Measurements from ENCODE around the gene GAS2L1. TPM values are rescaled to one million over a fixed set of nuclear protein-coding genes. Genes with fewer than 3 reads are reported as not detected.

GAS2L1 gene
- total and polyA plus RNA-seq, 2 of the 4 experiments (the other 2 are of a cell fraction): 1.4 to 15.6 TPM

GRCh38 chr22:29319072-29319471, 12.6 kb downstream of the GAS2L1 start:
- DNase-seq: no peak
- H2BK5ac ChIP-seq (ENCODE audit: low read depth, low read length, poor library complexity, severe bottlenecking): no peak overlapping the region
- ChIA-PET CTCF (no interaction called here), POLR2A (ENCODE audit: unreplicated experiment) (no interaction called here)
- H3K79me1 ChIP-seq (ENCODE audit: low read depth in 1 of 2, low read length in 2 of 2): no peaks in the 10 kb centered on the region
- no CpG with 5 or more reads among the region's 2 CpGs for WGBS, 2 experiments (ENCODE audit: extremely low coverage in 2 of 2, insufficient read length in 1 of 2)
- H3K18ac ChIP-seq (ENCODE audit: low read depth, low read length): no peak overlapping the region
- H2BK15ac ChIP-seq (ENCODE audit: low read depth, low read length): no peak overlapping the region
- no peak overlapping the region for H3K56ac ChIP-seq (ENCODE audit: extremely low read depth, insufficient read depth, low read length)
- no peak overlapping the region for H3K14ac ChIP-seq (replicated peaks; ENCODE audit: low read depth, low read length)
- H3K27me3 ChIP-seq (ENCODE audit: control insufficient read depth, insufficient read depth, low read length): peaks cover 38% of the 10 kb centered on the region
- no peak overlapping the region for H4K5ac ChIP-seq (ENCODE audit: low read depth, low read length)
- H2AK9ac ChIP-seq (replicated peaks; ENCODE audit: low read depth, low read length, poor library complexity): no peak overlapping the region
- no TSS peak for BruUV-seq (replicated peaks)
- in situ Hi-C loops (cut with MboI; ENCODE audit: low sequenced_read_pairs) (no loop called here), intact Hi-C loops (cut with micrococcal nuclease) (no loop called here), dilution Hi-C loops (cut with HindIII; ENCODE audit: low sequenced_read_pairs, unreplicated experiment) (no loop called here)
- no peak overlapping the region for H2BK20ac ChIP-seq (ENCODE audit: low read depth, low read length)
- H3K27ac ChIP-seq (ENCODE audit: insufficient read depth, low read length): no peak overlapping the region
- no peak overlapping the region for H4K91ac ChIP-seq (ENCODE audit: insufficient read depth, low read depth, low read length)
- H4K8ac ChIP-seq (ENCODE audit: low read depth in 2 of 2, low read length in 2 of 2): no peak overlapping the region
- H3K4ac ChIP-seq (ENCODE audit: low read depth, low read length): no peak overlapping the region
- ATAC-seq (ENCODE audit: low read depth): no peak
- 0 out of 2 replicates have a peak, but pooled peaks cover 2% of the 10 kb centered on the region for H4K20me1 ChIP-seq (ENCODE audit: insufficient read depth, low read length)
- H2AK5ac ChIP-seq (ENCODE audit: low read depth, low read length): no peak overlapping the region
- H2AFZ ChIP-seq (replicated peaks; ENCODE audit: low read length, poor library complexity): no peak overlapping the region
- H2BK120ac ChIP-seq (ENCODE audit: low read depth, low read length): no peak overlapping the region
- no peak overlapping the region for H3K9ac ChIP-seq (ENCODE audit: low read depth, low read length)
- no peaks in the 10 kb centered on the region for H3K9me1 ChIP-seq (ENCODE audit: insufficient read depth, low read length)
- no peaks in the 10 kb centered on the region for H3K9me3 ChIP-seq (ENCODE audit: control insufficient read depth, insufficient read depth, low read length)
- H3K36me3 ChIP-seq (ENCODE audit: control insufficient read depth, insufficient read depth, low read length): no peaks in the 10 kb centered on the region
- TF ChIP-seq RCOR1 (IDR thresholded peaks at IDR 0.05; ENCODE audit: insufficient replicate concordance, low read length): no peak
- TF ChIP-seq MAFK (IDR thresholded peaks at IDR 0.05; ENCODE audit: low read depth, low read length): no peak
- no peak for TF ChIP-seq FOS (IDR thresholded peaks at IDR 0.05; ENCODE audit: low read depth, low read length)
- no peak for TF ChIP-seq POLR2A (IDR thresholded peaks at IDR 0.05; ENCODE audit: low read depth, low read length)
- no peak for TF ChIP-seq CEBPB (IDR thresholded peaks at IDR 0.05; ENCODE audit: low read depth, low read length)
- TF ChIP-seq NFE2L2 (IDR thresholded peaks at IDR 0.05; ENCODE audit: low read depth, low read length): no peak
- no peak for TF ChIP-seq USF2 (IDR thresholded peaks at IDR 0.05; ENCODE audit: low read depth, low read length)
- TF ChIP-seq MAZ (IDR thresholded peaks at IDR 0.05; ENCODE audit: borderline replicate concordance, low read depth, low read length): no peak
- TF ChIP-seq ELK1 (IDR thresholded peaks at IDR 0.05; ENCODE audit: borderline replicate concordance, low read depth, low read length): no peak
- TF ChIP-seq CHD1 (IDR thresholded peaks at IDR 0.05; ENCODE audit: low read depth, low read length): no peak
- no peak for TF ChIP-seq SMC3 (IDR thresholded peaks at IDR 0.05; ENCODE audit: low read depth, low read length)
- TF ChIP-seq CTCF (conservative IDR thresholded peaks at IDR 0.05; ENCODE audit: low read depth, low read length): no peak
- no peak for TF ChIP-seq BHLHE40 (IDR thresholded peaks at IDR 0.05; ENCODE audit: low read depth, low read length)
- TF ChIP-seq RFX5 (IDR thresholded peaks at IDR 0.05; ENCODE audit: low read depth, low read length): no peak
- TF ChIP-seq RAD21 (IDR thresholded peaks at IDR 0.05; ENCODE audit: low read length): no peak
- TF ChIP-seq MXI1 (IDR thresholded peaks at IDR 0.05; ENCODE audit: borderline replicate concordance, low read depth, low read length): no peak
- no peak overlapping the region for H3K4me3 ChIP-seq (ENCODE audit: insufficient read depth, low read depth, low read length)
- no peak overlapping the region for H3K23ac ChIP-seq (ENCODE audit: low read depth, low read length)
- no peaks in the 10 kb centered on the region for H3K4me1 ChIP-seq (ENCODE audit: control insufficient read depth, insufficient read depth, low read length)
- H3K4me2 ChIP-seq (ENCODE audit: low read depth, low read length): no peak overlapping the region

Data from IMR-90 (cell line).